Measurements from ENCODE around the gene CELA2A. TPM values are rescaled to one million over a fixed set of nuclear protein-coding genes. Genes with fewer than 3 reads are reported as not detected.
A peak's percentile ranks its signal among the peaks of the same experiment; 100 is the strongest.

The CELA2A gene
- total RNA-seq, 1 experiment from 2014 or later = not detected

- Histone ChIP-seq H3K79me2 (ENCODE audit: low read length) (peaks cover 3% of the 10 kb centered on the region), H3K9ac (ENCODE audit: low read length) (peak overlapping the region; percentile 45), H3K9me3 (ENCODE audit: low read length) (no peaks in the 10 kb centered on the region), H3K4me3 (ENCODE audit: low read length) (no peak overlapping the region), H3K4me1 (ENCODE audit: insufficient read depth, low read length) (peaks cover 38% of the 10 kb centered on the region), H3K27me3 (ENCODE audit: low read length) (no peaks in the 10 kb centered on the region), H3K36me3 (ENCODE audit: low read depth, low read length) (peaks cover 23% of the 10 kb centered on the region), H3K27ac (ENCODE audit: low read length) (peak overlapping the region; percentile 81), H2AFZ (ENCODE audit: low read length) (no peak overlapping the region), H3F3A (ENCODE audit: low read length, unreplicated experiment) (no peaks in the 10 kb centered on the region), H3K9me2 (replicated peaks; ENCODE audit: low read length) (no peaks in the 10 kb centered on the region), H4K20me1 (ENCODE audit: low read length) (0 out of 2 replicates have a peak, but pooled peaks cover 4% of the 10 kb centered on the region), H3K4me2 (ENCODE audit: low read length) (no peak overlapping the region)
- TF ChIP-seq EZH2phosphoT487 (IDR thresholded peaks at IDR 0.05; ENCODE audit: borderline replicate concordance, low read length) (no peak), EZH2 (IDR thresholded peaks at IDR 0.05; ENCODE audit: low read length, unreplicated experiment) (no peak)
- TF ChIP-seq, protein P1, sequence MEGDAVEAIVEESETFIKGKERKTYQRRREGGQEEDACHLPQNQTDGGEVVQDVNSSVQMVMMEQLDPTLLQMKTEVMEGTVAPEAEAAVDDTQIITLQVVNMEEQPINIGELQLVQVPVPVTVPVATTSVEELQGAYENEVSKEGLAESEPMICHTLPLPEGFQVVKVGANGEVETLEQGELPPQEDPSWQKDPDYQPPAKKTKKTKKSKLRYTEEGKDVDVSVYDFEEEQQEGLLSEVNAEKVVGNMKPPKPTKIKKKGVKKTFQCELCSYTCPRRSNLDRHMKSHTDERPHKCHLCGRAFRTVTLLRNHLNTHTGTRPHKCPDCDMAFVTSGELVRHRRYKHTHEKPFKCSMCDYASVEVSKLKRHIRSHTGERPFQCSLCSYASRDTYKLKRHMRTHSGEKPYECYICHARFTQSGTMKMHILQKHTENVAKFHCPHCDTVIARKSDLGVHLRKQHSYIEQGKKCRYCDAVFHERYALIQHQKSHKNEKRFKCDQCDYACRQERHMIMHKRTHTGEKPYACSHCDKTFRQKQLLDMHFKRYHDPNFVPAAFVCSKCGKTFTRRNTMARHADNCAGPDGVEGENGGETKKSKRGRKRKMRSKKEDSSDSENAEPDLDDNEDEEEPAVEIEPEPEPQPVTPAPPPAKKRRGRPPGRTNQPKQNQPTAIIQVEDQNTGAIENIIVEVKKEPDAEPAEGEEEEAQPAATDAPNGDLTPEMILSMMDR (conservative IDR thresholded peaks at IDR 0.05; ENCODE audit: low read depth, low read length) = no peak
- POLR2A ChIA-PET (ENCODE audit: unreplicated experiment) = interaction anchor here (0.6 kb wide), 1 partner anchor 92 kb away, joined by 6 read pairs; no protein-coding TSS in a partner anchor
- DNase-seq (peak; percentile 82), ATAC-seq (0 out of 2 replicates have a peak, but pooled peaks have one; percentile 9)
- CTCF ChIA-PET = interaction anchor here (0.8 kb wide), 1 partner anchor 105 kb away, joined by 3 read pairs; no protein-coding TSS in a partner anchor
- no TSS peak for BruUV-seq (replicated peaks)
- intact Hi-C loops (cut with micrococcal nuclease) = loop anchor here (2.0 kb wide), 1 partner anchor 13 kb away; no protein-coding TSS in a partner anchor
Measured at GRCh38 chr1:15429701-15430149, 26.8 kb upstream of the CELA2A start.

- BruUV-seq (replicated peaks) = no TSS peak
- H3F3A ChIP-seq (ENCODE audit: low read length, unreplicated experiment) = no peaks in the 10 kb centered on the region
- no peak overlapping the region for H3K9ac ChIP-seq (ENCODE audit: low read length)
- no peaks in the 10 kb centered on the region for H3K9me3 ChIP-seq (ENCODE audit: low read length)
- ATAC-seq (peak; percentile 30), DNase-seq (peak; percentile 59)
- intact Hi-C loops (cut with micrococcal nuclease) = loop anchor here (1.0 to 2.0 kb wide), 2 partner anchors 14 to 108 kb away; no protein-coding TSS in a partner anchor
- POLR2A ChIA-PET (ENCODE audit: unreplicated experiment) = no interaction called here
- no peaks in the 10 kb centered on the region for H3K27me3 ChIP-seq (ENCODE audit: low read length)
- no peaks in the 10 kb centered on the region for H3K9me2 ChIP-seq (replicated peaks; ENCODE audit: low read length)
- TF ChIP-seq, protein P1 (conservative IDR thresholded peaks at IDR 0.05; ENCODE audit: low read depth, low read length) = peak; percentile 95
- TF ChIP-seq EZH2 (IDR thresholded peaks at IDR 0.05; ENCODE audit: low read length, unreplicated experiment) = no peak
- no peak for TF ChIP-seq EZH2phosphoT487 (IDR thresholded peaks at IDR 0.05; ENCODE audit: borderline replicate concordance, low read length)
- CTCF ChIA-PET = interaction anchor here (1.1 kb wide), 1 partner anchor 107 kb away, joined by 12 read pairs; no protein-coding TSS in a partner anchor
- H3K79me2 ChIP-seq (ENCODE audit: low read length) = no peaks in the 10 kb centered on the region
- peaks cover 32% of the 10 kb centered on the region for H3K4me1 ChIP-seq (ENCODE audit: insufficient read depth, low read length)
- H3K27ac ChIP-seq (ENCODE audit: low read length) = 0 out of 2 replicates have a peak overlapping the region, but pooled peaks have one; percentile 9
- H4K20me1 ChIP-seq (ENCODE audit: low read length) = 0 out of 2 replicates have a peak, but pooled peaks cover 4% of the 10 kb centered on the region
- H2AFZ ChIP-seq (ENCODE audit: low read length) = no peak overlapping the region
- H3K4me3 ChIP-seq (ENCODE audit: low read length) = no peak overlapping the region
- H3K4me2 ChIP-seq (ENCODE audit: low read length) = no peak overlapping the region
- peaks cover 18% of the 10 kb centered on the region; the same call in 1 of the 2 replicates for H3K36me3 ChIP-seq (ENCODE audit: low read depth, low read length)
Measured at GRCh38 chr1:15430787-15431570, 25.6 kb upstream of the CELA2A start.

All from PC-3 (cell line).